Measurements from ENCODE around the gene ISM2. TPM values are rescaled to one million over a fixed set of nuclear protein-coding genes. Genes with fewer than 3 reads are reported as not detected.
"Not testable (repeated sequence)": the region's sequence is repeated elsewhere in the genome, so short reads cannot be mapped to it uniquely, and the experiment has no call there.

ISM2 gene
- total RNA-seq, 2 donors from 2014 or later = 0.59 to 26.6 TPM

- Histone ChIP-seq H3K36me3 (no peaks in the 10 kb centered on the region), H3K27me3 (replicated peaks; ENCODE audit: insufficient read depth) (no peaks in the 10 kb centered on the region), H3K27ac (peak overlapping the region; percentile 23 to 59), H3K4me1 (replicated peaks) (no peaks in the 10 kb centered on the region), H3K9me3 (no peaks in the 10 kb centered on the region), H3K4me3 (no peak overlapping the region)
- no peak for DNase-seq (ENCODE audit: low spot score)
- WGBS = 82% methylated on average over 3 of the region's 3 CpGs
- intact Hi-C loops (cut with DNase I) = no loop called here
- TF ChIP-seq, protein P1, sequence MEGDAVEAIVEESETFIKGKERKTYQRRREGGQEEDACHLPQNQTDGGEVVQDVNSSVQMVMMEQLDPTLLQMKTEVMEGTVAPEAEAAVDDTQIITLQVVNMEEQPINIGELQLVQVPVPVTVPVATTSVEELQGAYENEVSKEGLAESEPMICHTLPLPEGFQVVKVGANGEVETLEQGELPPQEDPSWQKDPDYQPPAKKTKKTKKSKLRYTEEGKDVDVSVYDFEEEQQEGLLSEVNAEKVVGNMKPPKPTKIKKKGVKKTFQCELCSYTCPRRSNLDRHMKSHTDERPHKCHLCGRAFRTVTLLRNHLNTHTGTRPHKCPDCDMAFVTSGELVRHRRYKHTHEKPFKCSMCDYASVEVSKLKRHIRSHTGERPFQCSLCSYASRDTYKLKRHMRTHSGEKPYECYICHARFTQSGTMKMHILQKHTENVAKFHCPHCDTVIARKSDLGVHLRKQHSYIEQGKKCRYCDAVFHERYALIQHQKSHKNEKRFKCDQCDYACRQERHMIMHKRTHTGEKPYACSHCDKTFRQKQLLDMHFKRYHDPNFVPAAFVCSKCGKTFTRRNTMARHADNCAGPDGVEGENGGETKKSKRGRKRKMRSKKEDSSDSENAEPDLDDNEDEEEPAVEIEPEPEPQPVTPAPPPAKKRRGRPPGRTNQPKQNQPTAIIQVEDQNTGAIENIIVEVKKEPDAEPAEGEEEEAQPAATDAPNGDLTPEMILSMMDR (IDR thresholded peaks at IDR 0.05) = no peak
- TF ChIP-seq POLR2AphosphoS5 (IDR thresholded peaks at IDR 0.05) (no peak), POLR2A (IDR thresholded peaks at IDR 0.05) (no peak)
These were observed 45.2 kb upstream of the ISM2 start for GRCh38 chr14:77543637-77544334.

- no peaks in the 10 kb centered on the region for H3K27me3 ChIP-seq (replicated peaks; ENCODE audit: insufficient read depth)
- H3K36me3 ChIP-seq = no peaks in the 10 kb centered on the region
- 37% methylated on average over 5 of the region's 5 CpGs for WGBS
- TF ChIP-seq, protein P1 (IDR thresholded peaks at IDR 0.05) = no peak
- TF ChIP-seq POLR2AphosphoS5 (IDR thresholded peaks at IDR 0.05) (no peak), POLR2A (IDR thresholded peaks at IDR 0.05) (no peak)
- H3K9me3 ChIP-seq = no peaks in the 10 kb centered on the region
- no peaks in the 10 kb centered on the region for H3K4me1 ChIP-seq (replicated peaks)
- H3K4me3 ChIP-seq = no peak overlapping the region
- no peak for DNase-seq (ENCODE audit: low spot score)
- intact Hi-C loops (cut with DNase I) = no loop called here
- peak overlapping the region; percentile 23 to 59 for H3K27ac ChIP-seq
These were observed 44.6 kb upstream of the ISM2 start for GRCh38 chr14:77543240-77543551.

DNA sequence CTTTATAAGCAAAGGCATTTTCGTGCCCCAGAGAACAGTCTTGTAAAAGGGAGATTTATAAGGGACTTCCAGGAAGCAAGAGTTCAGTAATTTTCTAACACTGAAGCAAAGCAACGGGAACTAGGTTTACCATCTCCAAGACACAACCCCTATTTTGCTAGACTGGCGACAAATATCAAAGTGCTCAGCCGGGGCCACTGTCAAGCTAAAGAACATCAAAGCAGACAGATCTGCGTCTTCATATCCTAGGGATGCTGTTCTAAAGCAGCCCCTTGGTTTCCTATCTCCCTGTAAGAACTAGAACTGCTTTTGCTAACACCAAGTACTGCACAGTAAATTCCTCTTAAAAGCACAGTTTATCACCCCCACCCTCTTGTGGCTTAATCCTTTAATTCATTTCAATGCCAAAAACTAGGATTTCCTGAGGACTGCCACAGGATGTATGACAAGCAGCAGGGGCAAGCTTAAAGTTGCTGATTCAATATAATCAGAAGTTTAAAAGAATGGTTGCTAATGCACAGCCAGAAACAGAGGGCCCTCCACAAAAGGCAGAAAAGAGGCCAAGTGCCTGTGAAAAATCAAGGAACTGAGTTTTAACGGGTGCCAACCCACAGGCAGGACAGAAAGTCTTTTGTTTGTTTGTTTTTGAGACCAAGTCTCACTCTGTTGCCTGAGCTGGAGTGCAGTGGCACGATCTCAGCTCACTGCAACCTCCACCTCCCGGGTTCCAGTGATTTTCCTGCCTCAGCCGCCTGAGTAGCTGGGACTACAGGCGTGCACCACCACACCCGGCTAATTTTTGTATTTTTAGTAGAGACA lies 44.0 kb upstream of the ISM2 start:
- peak overlapping the region; percentile 43 to 59 for H3K27ac ChIP-seq
- no peaks in the 10 kb centered on the region for H3K27me3 ChIP-seq (replicated peaks; ENCODE audit: insufficient read depth)
- TF ChIP-seq, protein P1 (IDR thresholded peaks at IDR 0.05) = no peak
- no peaks in the 10 kb centered on the region for H3K4me1 ChIP-seq (replicated peaks)
- intact Hi-C loops (cut with DNase I) = no loop called here
- peak overlapping the region in 1 of 2 donors; percentile 4 for H3K4me3 ChIP-seq
- DNase-seq (ENCODE audit: low spot score) = no peak
- H3K9me3 ChIP-seq = no peaks in the 10 kb centered on the region
- H3K36me3 ChIP-seq = no peaks in the 10 kb centered on the region
- WGBS = 27% methylated on average over 11 of the region's 11 CpGs

GRCh38 chr14:77541905-77542304 lies 43.3 kb upstream of the ISM2 start:
- intact Hi-C loops (cut with DNase I) = no loop called here
- H3K27ac ChIP-seq = peak overlapping the region; percentile 43 to 59
- TF ChIP-seq POLR2AphosphoS5 (IDR thresholded peaks at IDR 0.05) (no peak), POLR2A (IDR thresholded peaks at IDR 0.05) (no peak)
- TF ChIP-seq, protein P1 (IDR thresholded peaks at IDR 0.05) = no peak

DNA sequence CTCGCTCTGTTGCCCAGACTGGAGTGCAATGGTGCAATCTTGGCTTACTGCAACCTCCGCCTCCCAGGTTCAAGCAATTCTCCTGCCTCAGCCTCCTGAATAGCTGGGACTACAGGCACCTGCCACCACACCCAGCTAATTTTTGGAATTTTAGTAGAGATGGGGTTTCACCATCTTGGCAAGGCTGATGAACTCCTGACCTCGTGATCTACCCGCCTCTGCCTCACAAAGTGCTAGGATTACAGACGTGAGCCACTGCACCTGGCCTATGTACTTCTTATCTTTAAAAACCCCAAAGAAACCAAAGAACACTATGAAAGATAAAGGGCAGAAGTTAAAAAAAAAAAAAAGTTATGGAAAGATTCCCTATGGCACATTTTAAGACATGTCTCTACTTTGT lies 38.3 kb upstream of the ISM2 start:
- intact Hi-C loops (cut with DNase I); H3K4me1 ChIP-seq (replicated peaks); DNase-seq (ENCODE audit: low spot score); H3K27ac ChIP-seq; H3K36me3 ChIP-seq; H3K9me3 ChIP-seq; H3K27me3 ChIP-seq (replicated peaks; ENCODE audit: insufficient read depth); H3K4me3 ChIP-seq: not testable (repeated sequence)
- 71% methylated on average over 5 of the region's 5 CpGs for WGBS

More at GRCh38 chr14:77541905-77542304, 43.3 kb upstream of the ISM2 start:
- no peaks in the 10 kb centered on the region for H3K36me3 ChIP-seq
- no peak overlapping the region for H3K4me3 ChIP-seq
- DNase-seq (ENCODE audit: low spot score) = no peak
- H3K4me1 ChIP-seq (replicated peaks) = no peaks in the 10 kb centered on the region
- WGBS = 78% methylated on average over 4 of the region's 4 CpGs
- H3K27me3 ChIP-seq (replicated peaks; ENCODE audit: insufficient read depth) = no peaks in the 10 kb centered on the region
- no peaks in the 10 kb centered on the region for H3K9me3 ChIP-seq

All from prostate gland (tissue), 2 donors.